PC-9 (cell line): ENCODE measurements around the gene ACVR2A. TPM values are rescaled to one million over a fixed set of nuclear protein-coding genes. Genes with fewer than 3 reads are reported as not detected.

ENCODE experiments used
- BruUV-seq: library from RNA; stranded (reverse); fragments of 400-500 nt; replicated peaks from 2 replicates; lab custom pipeline; 2021; lab: Mats Ljungman, UMichigan
- CTCF ChIA-PET: fragments of 300-600 bp; sonication (Branson Sonifier 250); formaldehyde crosslinking; loops from one replicate; lab custom pipeline; 2022; ENCODE audit warnings: antibody characterized with exemption; lab: Charles Lee
- POLR2A ChIA-PET: fragments of 300-600 bp; sonication (Branson Sonifier 250); formaldehyde crosslinking; loops from one replicate; lab custom pipeline; 2022; ENCODE audit warnings: antibody characterized with exemption; ENCODE audit not compliant: unreplicated experiment; lab: Charles Lee
- DNase-seq, 2 experiments: peaks; one replicate each; pipeline versions ENCODE4 v3.0.0 to v3.0.0-alpha.2; 2015 to 2022; ENCODE audit warnings: mixed read lengths in 1 of 2
- H2AFZ ChIP-seq: fragments of 200-600 bp; sonication (generic); 2 replicates; pipeline ENCODE4 v1.8.1; 2017; ENCODE audit warnings: antibody characterized with exemption
- H3F3A ChIP-seq: fragments of 200-600 bp; sonication (generic); 2 replicates; pipeline ENCODE4 v1.8.1; 2017; ENCODE audit warnings: antibody characterized with exemption, mild to moderate bottlenecking, low read depth; ENCODE audit not compliant: insufficient read depth
- H3K27ac ChIP-seq: fragments of 200-600 bp; sonication (generic); 2 replicates; pipeline ENCODE4 v1.6.1; 2016; ENCODE audit warnings: mixed run types
- H3K27me3 ChIP-seq: fragments of 200-600 bp; sonication (generic); 2 replicates; pipeline ENCODE4 v1.6.1; 2016; ENCODE audit warnings: low read depth, mixed run types; ENCODE audit not compliant: insufficient read depth
- H3K36me3 ChIP-seq: fragments of 200-600 bp; sonication (generic); 2 replicates; pipeline ENCODE4 v1.6.1; 2016; ENCODE audit warnings: low read depth, mixed run types
- H3K4me1 ChIP-seq: fragments of 200-600 bp; sonication (generic); replicated peaks from 2 replicates; pipeline ENCODE4 v1.6.1; 2016; ENCODE audit warnings: mixed run types; ENCODE audit not compliant: insufficient read depth
- H3K4me2 ChIP-seq: fragments of 200-600 bp; sonication (generic); 2 replicates; pipeline ENCODE4 v1.6.1; 2017; ENCODE audit warnings: mixed run types
- H3K4me3 ChIP-seq: fragments of 200-600 bp; sonication (generic); 2 replicates; pipeline ENCODE4 v1.6.1; 2016; ENCODE audit warnings: mixed run types
- H3K79me2 ChIP-seq: fragments of 200-600 bp; sonication (generic); 2 replicates; pipeline ENCODE4 v1.6.1; 2017; ENCODE audit warnings: low read depth, mixed run types
- H3K9me2 ChIP-seq: fragments of 200-600 bp; sonication (generic); 2 replicates; pipeline ENCODE4 v1.8.1; 2017; ENCODE audit warnings: mild to moderate bottlenecking; ENCODE audit not compliant: insufficient read depth
- H3K9me3 ChIP-seq: fragments of 200-600 bp; sonication (generic); 2 replicates; pipeline ENCODE4 v1.8.1; 2016; ENCODE audit warnings: low read depth; ENCODE audit not compliant: insufficient read depth
- H4K20me1 ChIP-seq: fragments of 200-600 bp; sonication (generic); 2 replicates; pipeline ENCODE4 v1.8.1; 2017; ENCODE audit not compliant: insufficient read depth
- EZH2 ChIP-seq: fragments of 200-600 bp; sonication (generic); IDR thresholded peaks from 2 replicates; pipeline ENCODE4 v1.8.0; 2017; ENCODE audit warnings: antibody characterized with exemption, low read depth
- intact Hi-C: fragments of 100-400 bp; cut with micrococcal nuclease; formaldehyde crosslinking; loops from one replicate; pipeline ENCODE4 v1.10.0; 2022; ENCODE audit not compliant: unreplicated experiment
- total RNA-seq: library from RNA; stranded (reverse); gene quantifications from 2 replicates; pipeline ENCODE4 v1.2.3, GENCODE V29; 2021
- TF ChIP-seq, protein P1 (sequence below): fragments of 200-600 bp; sonication (generic); conservative IDR thresholded peaks from 2 replicates; pipeline ENCODE4 v1.6.1; 2017; ENCODE audit warnings: mixed run types, antibody characterized with exemption, mild to moderate bottlenecking, moderate library complexity

Gene ACVR2A
- total RNA-seq, 1 experiment from 2014 or later = 10.2 TPM

DNA sequence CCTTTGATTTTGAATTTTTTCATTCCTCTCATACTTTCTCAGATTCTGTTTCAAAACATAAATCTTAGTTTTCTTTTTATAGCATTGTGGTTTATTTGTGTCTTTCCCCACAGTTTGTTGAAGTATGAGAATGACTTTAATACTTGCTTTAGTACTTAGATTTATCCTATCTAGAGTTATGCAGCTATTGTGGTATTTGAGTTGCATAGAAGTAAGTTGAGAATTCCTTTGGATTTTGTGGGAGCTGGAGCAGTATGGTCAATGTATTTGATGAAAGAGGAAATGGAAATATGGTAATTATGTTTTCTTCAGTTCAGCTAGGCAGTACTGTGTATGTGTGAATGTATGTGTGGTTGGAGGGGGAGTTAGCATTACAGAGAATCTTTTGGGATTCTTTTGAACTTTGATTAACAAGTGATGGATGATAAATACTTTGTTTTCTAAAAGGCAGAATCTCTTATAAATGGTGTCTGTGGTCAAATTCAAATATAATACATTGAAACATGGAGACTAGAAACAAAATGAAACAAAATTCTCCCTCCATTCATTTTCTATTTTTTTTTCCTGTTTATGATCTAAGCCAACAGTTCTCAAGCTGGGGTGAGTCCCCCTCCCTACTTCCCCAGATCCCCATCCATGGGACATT, 3.0 kb downstream of the ACVR2A start:
- no TSS peak for BruUV-seq
- H3K4me3 ChIP-seq = peak overlapping the region; percentile 61; the same call in 1 of the 2 replicates

GRCh38 chr2:147850838-147851237, 6.0 kb downstream of the ACVR2A start:
- ChIA-PET POLR2A (no interaction called here), CTCF (no interaction called here)
- H3K4me1 ChIP-seq = peaks cover 21% of the 10 kb centered on the region
- H2AFZ ChIP-seq = no peak overlapping the region
- no peak overlapping the region for H3K4me3 ChIP-seq
- H3K36me3 ChIP-seq = no peaks in the 10 kb centered on the region
- H3K9me3 ChIP-seq = no peaks in the 10 kb centered on the region
- no peaks in the 10 kb centered on the region for H3K27me3 ChIP-seq
- no peak overlapping the region for H3K4me2 ChIP-seq
- H3K79me2 ChIP-seq = peaks cover 82% of the 10 kb centered on the region
- H3K9me2 ChIP-seq = no peaks in the 10 kb centered on the region
- no TSS peak for BruUV-seq
- TF ChIP-seq EZH2 = no peak
- TF ChIP-seq, protein P1, sequence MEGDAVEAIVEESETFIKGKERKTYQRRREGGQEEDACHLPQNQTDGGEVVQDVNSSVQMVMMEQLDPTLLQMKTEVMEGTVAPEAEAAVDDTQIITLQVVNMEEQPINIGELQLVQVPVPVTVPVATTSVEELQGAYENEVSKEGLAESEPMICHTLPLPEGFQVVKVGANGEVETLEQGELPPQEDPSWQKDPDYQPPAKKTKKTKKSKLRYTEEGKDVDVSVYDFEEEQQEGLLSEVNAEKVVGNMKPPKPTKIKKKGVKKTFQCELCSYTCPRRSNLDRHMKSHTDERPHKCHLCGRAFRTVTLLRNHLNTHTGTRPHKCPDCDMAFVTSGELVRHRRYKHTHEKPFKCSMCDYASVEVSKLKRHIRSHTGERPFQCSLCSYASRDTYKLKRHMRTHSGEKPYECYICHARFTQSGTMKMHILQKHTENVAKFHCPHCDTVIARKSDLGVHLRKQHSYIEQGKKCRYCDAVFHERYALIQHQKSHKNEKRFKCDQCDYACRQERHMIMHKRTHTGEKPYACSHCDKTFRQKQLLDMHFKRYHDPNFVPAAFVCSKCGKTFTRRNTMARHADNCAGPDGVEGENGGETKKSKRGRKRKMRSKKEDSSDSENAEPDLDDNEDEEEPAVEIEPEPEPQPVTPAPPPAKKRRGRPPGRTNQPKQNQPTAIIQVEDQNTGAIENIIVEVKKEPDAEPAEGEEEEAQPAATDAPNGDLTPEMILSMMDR = no peak
- H4K20me1 ChIP-seq = no peaks in the 10 kb centered on the region; the same call in 1 of the 2 replicates
- no peak overlapping the region for H3K27ac ChIP-seq
- H3F3A ChIP-seq = no peaks in the 10 kb centered on the region
- intact Hi-C loops = no loop called here
- DNase-seq = no peak

More for the DNA sequence above, 3.0 kb downstream of the ACVR2A start:
- TF ChIP-seq, protein P1 = no peak
- TF ChIP-seq EZH2 = no peak
- Histone ChIP-seq H3K9me2 (no peaks in the 10 kb centered on the region), H3K27ac (no peak overlapping the region), H2AFZ (no peak overlapping the region), H3F3A (0 out of 2 replicates have a peak, but pooled peaks cover 8% of the 10 kb centered on the region), H3K27me3 (no peaks in the 10 kb centered on the region), H3K4me2 (peak overlapping the region; percentile 90), H3K36me3 (no peaks in the 10 kb centered on the region), H3K79me2 (peaks cover 79% of the 10 kb centered on the region), H4K20me1 (no peaks in the 10 kb centered on the region; the same call in 1 of the 2 replicates), H3K4me1 (peaks cover 23% of the 10 kb centered on the region), H3K9me3 (no peaks in the 10 kb centered on the region)
- no peak for DNase-seq
- intact Hi-C loops = no loop called here
- ChIA-PET POLR2A (interaction anchor here (0.5 to 0.7 kb wide), 2 partner anchors 18 to 1788 kb away, joined by 7 read pairs; no protein-coding TSS in a partner anchor), CTCF (no interaction called here)

- no peak overlapping the region for H3K4me3 ChIP-seq
- no peaks in the 10 kb centered on the region for H3K9me2 ChIP-seq
- intact Hi-C loops = no loop called here
- H3K4me2 ChIP-seq = no peak overlapping the region
- ChIA-PET CTCF (no interaction called here), POLR2A (no interaction called here)
- DNase-seq = no peak
- TF ChIP-seq, protein P1 = no peak
- no peak for TF ChIP-seq EZH2
- H4K20me1 ChIP-seq = no peaks in the 10 kb centered on the region; the same call in 1 of the 2 replicates
- no peaks in the 10 kb centered on the region for H3K36me3 ChIP-seq
- H3K9me3 ChIP-seq = no peaks in the 10 kb centered on the region
- H3K27ac ChIP-seq = no peak overlapping the region
- H3F3A ChIP-seq = no peaks in the 10 kb centered on the region
- no peaks in the 10 kb centered on the region for H3K27me3 ChIP-seq
- H2AFZ ChIP-seq = no peak overlapping the region
- peaks cover 81% of the 10 kb centered on the region for H3K79me2 ChIP-seq
- peaks cover 19% of the 10 kb centered on the region for H3K4me1 ChIP-seq
- BruUV-seq = no TSS peak
These were observed 6.6 kb downstream of the ACVR2A start for GRCh38 chr2:147851244-147851930.
